ENCODE measurements around the gene TMPRSS4.

The TMPRSS4 gene

DNA sequence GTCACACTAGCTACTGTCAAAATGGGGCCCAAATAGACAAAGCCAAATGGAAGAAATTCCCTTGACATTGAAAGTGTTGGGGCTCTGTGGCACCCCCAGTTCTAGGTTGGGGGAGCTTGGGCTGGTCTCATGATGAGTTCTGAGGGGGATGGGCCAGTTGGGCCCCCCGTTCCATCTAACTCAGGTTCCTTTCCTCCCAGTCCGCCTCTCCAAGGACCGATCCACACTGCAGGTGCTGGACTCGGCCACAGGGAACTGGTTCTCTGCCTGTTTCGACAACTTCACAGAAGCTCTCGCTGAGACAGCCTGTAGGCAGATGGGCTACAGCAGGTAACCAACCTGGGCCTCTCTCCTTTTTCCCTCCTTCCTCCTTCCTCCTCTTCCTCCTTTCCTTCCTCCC, 27.6 kb downstream of the TMPRSS4 start:
- Histone ChIP-seq H3K9ac (no peak overlapping the region), H3K79me2 (no peaks in the 10 kb centered on the region)

DNA sequence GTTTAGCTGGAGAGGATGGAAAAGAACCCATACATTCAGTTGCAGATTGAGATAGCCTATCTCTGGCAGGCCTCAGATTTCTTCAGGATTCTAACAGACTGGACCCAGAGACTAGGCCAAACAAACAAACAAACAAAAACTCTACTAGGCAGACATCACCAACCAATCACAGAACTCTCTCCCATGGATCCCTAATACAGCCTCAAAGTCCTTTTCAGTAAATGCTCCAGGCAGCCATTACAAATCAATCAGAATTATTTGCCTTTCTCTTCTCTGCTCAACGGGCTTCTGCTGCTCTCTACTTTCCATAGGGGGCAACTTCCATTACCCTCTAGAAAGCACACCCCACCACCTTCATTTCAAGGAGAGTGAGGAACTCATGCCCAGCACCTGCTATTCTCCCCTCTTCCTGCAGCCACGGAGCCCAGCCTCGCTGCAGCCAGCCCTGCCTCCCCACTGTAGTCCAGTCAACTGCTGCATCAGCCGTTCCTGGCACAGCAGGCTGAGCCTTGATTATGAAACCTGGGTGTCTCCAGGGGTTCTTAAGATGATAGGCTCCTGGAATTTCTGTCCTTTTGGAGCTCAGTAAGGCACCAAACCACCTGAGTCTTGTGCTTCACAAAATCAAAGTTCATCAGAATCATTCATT, 28.9 kb downstream of the TMPRSS4 start:
- Histone ChIP-seq H3K27ac (no peak overlapping the region), H3K27me3 (ENCODE audit: control insufficient read depth, insufficient read depth, low read length) (no peaks in the 10 kb centered on the region), H3K36me3 (ENCODE audit: control insufficient read depth, insufficient read depth, low read length) (no peaks in the 10 kb centered on the region), H2AFZ (no peak overlapping the region), H3K9me3 (ENCODE audit: control insufficient read depth, low read length) (no peaks in the 10 kb centered on the region), H3K9ac (no peak overlapping the region), H3K4me3 (ENCODE audit: low read depth, low read length) (no peak overlapping the region), H3K4me2 (ENCODE audit: low read length) (no peak overlapping the region), H3K4me1 (no peaks in the 10 kb centered on the region), H3K79me2 (no peaks in the 10 kb centered on the region)
- TF ChIP-seq, protein P1, sequence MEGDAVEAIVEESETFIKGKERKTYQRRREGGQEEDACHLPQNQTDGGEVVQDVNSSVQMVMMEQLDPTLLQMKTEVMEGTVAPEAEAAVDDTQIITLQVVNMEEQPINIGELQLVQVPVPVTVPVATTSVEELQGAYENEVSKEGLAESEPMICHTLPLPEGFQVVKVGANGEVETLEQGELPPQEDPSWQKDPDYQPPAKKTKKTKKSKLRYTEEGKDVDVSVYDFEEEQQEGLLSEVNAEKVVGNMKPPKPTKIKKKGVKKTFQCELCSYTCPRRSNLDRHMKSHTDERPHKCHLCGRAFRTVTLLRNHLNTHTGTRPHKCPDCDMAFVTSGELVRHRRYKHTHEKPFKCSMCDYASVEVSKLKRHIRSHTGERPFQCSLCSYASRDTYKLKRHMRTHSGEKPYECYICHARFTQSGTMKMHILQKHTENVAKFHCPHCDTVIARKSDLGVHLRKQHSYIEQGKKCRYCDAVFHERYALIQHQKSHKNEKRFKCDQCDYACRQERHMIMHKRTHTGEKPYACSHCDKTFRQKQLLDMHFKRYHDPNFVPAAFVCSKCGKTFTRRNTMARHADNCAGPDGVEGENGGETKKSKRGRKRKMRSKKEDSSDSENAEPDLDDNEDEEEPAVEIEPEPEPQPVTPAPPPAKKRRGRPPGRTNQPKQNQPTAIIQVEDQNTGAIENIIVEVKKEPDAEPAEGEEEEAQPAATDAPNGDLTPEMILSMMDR (IDR thresholded peaks at IDR 0.05): no peak

More for the DNA sequence above, 27.6 kb downstream of the TMPRSS4 start:
- Histone ChIP-seq H3K4me1 (no peaks in the 10 kb centered on the region), H3K36me3 (ENCODE audit: control insufficient read depth, insufficient read depth, low read length) (no peaks in the 10 kb centered on the region), H3K27ac (no peak overlapping the region), H3K4me3 (ENCODE audit: low read depth, low read length) (no peak overlapping the region), H2AFZ (no peak overlapping the region), H3K4me2 (ENCODE audit: low read length) (no peak overlapping the region), H3K27me3 (ENCODE audit: control insufficient read depth, insufficient read depth, low read length) (no peaks in the 10 kb centered on the region), H3K9me3 (ENCODE audit: control insufficient read depth, low read length) (no peaks in the 10 kb centered on the region)
- TF ChIP-seq, protein P1 (IDR thresholded peaks at IDR 0.05): no peak

DNA sequence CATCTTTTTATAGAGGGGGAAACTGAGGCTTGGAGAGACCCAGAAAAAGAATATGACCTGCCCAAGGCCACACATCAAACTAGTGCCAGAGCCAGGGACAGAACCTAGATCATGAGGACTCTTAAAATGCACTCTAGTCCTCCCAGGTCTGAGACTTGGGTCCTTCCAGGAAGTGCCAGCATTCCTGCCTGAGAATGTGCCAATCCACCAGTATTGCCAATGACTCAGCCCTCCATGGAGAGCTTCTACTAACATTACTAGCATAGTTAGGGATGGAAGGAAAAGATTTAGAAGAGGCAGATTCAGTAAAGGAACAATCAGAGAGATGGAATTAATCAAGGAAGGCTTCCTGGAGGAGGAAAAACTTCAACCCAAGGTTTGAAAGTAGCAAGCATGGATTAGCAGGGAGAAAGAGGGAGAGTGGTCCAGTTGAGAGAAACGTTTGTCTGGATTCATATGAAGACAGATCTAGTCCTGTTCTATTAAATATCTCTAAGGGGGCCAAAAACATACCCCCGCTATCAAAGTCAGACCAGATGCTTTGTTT, 30.0 kb downstream of the TMPRSS4 start:
- TF ChIP-seq, protein P1 (IDR thresholded peaks at IDR 0.05): no peak
- H2AFZ ChIP-seq: no peak overlapping the region
- H3K27ac ChIP-seq: no peak overlapping the region
- H3K4me2 ChIP-seq (ENCODE audit: low read length): no peak overlapping the region
- H3K36me3 ChIP-seq (ENCODE audit: control insufficient read depth, insufficient read depth, low read length): no peaks in the 10 kb centered on the region
- H3K4me1 ChIP-seq: no peaks in the 10 kb centered on the region
- no peaks in the 10 kb centered on the region for H3K79me2 ChIP-seq
- no peaks in the 10 kb centered on the region for H3K9me3 ChIP-seq (ENCODE audit: control insufficient read depth, low read length)
- no peak overlapping the region for H3K9ac ChIP-seq
- H3K4me3 ChIP-seq (ENCODE audit: low read depth, low read length): no peak overlapping the region
- H3K27me3 ChIP-seq (ENCODE audit: control insufficient read depth, insufficient read depth, low read length): no peaks in the 10 kb centered on the region

DNA sequence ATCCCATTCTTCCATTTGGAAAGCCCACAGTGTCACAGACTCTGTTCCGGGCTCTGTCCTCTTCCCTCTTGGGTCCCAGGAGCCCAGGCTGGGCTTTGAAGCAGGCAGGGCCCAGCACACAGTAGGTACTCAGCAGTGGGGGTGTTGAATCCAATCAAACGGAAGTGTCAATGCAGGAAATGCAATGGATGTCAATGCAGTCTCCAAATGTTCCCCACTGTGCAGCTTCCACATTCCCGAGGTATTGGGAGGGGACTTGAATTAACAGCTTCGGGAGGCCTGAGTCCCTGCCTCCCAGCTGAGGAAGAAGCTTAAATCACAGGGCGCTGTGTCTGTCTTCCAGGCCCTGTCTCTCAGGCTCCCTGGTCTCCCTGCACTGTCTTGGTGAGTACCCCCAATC, 31.6 kb downstream of the TMPRSS4 start:
- Histone ChIP-seq H3K9ac (no peak overlapping the region), H3K4me2 (ENCODE audit: low read length) (no peak overlapping the region), H3K27me3 (ENCODE audit: control insufficient read depth, insufficient read depth, low read length) (no peaks in the 10 kb centered on the region), H3K79me2 (no peaks in the 10 kb centered on the region), H3K4me1 (no peaks in the 10 kb centered on the region), H2AFZ (no peak overlapping the region), H3K9me3 (ENCODE audit: control insufficient read depth, low read length) (no peaks in the 10 kb centered on the region), H3K36me3 (ENCODE audit: control insufficient read depth, insufficient read depth, low read length) (no peaks in the 10 kb centered on the region), H3K27ac (no peak overlapping the region), H3K4me3 (ENCODE audit: low read depth, low read length) (no peak overlapping the region)
- TF ChIP-seq, protein P1 (IDR thresholded peaks at IDR 0.05): no peak

DNA sequence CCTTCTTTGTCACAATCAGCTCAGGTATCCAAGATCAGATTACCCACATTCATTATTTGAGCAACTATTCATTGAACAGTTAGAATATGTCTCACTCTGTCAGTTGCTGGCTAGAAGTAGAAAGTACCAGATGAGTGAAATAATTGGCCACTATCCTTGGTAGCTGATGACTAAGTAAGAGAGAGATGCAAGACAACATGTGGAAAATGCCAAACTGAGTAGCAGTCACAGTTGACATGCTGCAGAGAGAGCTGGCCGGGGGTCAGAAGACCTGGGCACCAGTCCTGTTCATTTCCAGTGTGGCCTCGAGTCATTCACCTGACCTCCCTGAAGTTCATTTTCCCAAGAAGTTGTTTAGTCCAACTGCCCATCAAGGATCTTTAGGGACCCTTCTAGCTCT, 32.4 kb downstream of the TMPRSS4 start:
- no peak overlapping the region for H3K4me3 ChIP-seq (ENCODE audit: low read depth, low read length)
- H3K9ac ChIP-seq: no peak overlapping the region
- no peaks in the 10 kb centered on the region for H3K36me3 ChIP-seq (ENCODE audit: control insufficient read depth, insufficient read depth, low read length)
- H3K9me3 ChIP-seq (ENCODE audit: control insufficient read depth, low read length): no peaks in the 10 kb centered on the region
- TF ChIP-seq, protein P1 (IDR thresholded peaks at IDR 0.05): no peak
- H3K27ac ChIP-seq: no peak overlapping the region
- no peak overlapping the region for H2AFZ ChIP-seq
- no peaks in the 10 kb centered on the region for H3K4me1 ChIP-seq
- H3K4me2 ChIP-seq (ENCODE audit: low read length): no peak overlapping the region
- H3K79me2 ChIP-seq: no peaks in the 10 kb centered on the region
- no peaks in the 10 kb centered on the region for H3K27me3 ChIP-seq (ENCODE audit: control insufficient read depth, insufficient read depth, low read length)

Data from parathyroid adenoma (tissue), 2 donors.